ENCODE data around the gene JUP. TPM values are rescaled to one million over a fixed set of nuclear protein-coding genes. Genes with fewer than 3 reads are reported as not detected.

JUP gene
- total and polyA plus RNA-seq, 2 experiments from 2014 or later = 209 to 214 TPM

DNA sequence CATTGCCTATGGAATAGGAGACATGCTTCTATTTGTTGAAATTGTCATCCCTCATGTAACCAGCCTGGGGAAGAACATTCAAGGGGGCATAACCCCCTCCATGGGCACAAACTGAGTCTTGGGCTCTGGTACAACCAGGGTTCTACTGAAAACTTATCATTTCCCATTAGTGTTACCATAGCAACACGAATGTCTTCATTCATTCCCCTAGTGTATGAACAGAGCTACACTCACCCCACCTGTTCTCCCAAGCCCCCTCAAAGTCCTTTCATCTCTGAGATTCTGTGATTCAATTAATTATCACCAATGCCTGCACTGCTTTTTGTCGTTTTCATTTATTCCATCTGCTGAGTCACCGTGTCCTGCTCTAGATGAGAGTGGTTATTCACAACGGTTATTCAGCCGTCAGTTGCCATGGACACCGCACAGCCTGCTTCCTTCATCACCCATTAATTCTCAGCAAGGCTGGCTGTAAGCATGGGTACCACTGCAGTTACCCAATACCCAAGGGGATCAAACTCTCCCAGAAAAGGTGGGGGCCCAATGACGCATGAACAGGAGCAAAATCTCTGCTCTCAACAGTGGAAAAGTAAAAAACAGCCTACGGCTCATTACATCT is 75.9 kb downstream of the JUP start:
- Histone ChIP-seq H3K36me3 (replicated peaks; ENCODE audit: insufficient read depth, low read depth) (no peaks in the 10 kb centered on the region), H4K20me1 (ENCODE audit: insufficient read depth, poor library complexity, severe bottlenecking) (no peaks in the 10 kb centered on the region), H3K79me2 (no peaks in the 10 kb centered on the region), H3K27me3 (no peaks in the 10 kb centered on the region), H2AFZ (no peak overlapping the region), H3K4me2 (no peak overlapping the region), H3K4me3 (no peak overlapping the region), H3K27ac (no peak overlapping the region), H3K9me3 (ENCODE audit: low read depth) (no peaks in the 10 kb centered on the region), H3K9me2 (replicated peaks; ENCODE audit: insufficient read depth) (no peaks in the 10 kb centered on the region), H3K4me1 (ENCODE audit: insufficient read depth) (no peaks in the 10 kb centered on the region)
- 74% methylated on average over 8 of the region's 8 CpGs for whole genome bisulfite sequencing (ENCODE audit: low lambda C conversion rate, missing lambda C conversion rate)
- TF ChIP-seq, protein P1, sequence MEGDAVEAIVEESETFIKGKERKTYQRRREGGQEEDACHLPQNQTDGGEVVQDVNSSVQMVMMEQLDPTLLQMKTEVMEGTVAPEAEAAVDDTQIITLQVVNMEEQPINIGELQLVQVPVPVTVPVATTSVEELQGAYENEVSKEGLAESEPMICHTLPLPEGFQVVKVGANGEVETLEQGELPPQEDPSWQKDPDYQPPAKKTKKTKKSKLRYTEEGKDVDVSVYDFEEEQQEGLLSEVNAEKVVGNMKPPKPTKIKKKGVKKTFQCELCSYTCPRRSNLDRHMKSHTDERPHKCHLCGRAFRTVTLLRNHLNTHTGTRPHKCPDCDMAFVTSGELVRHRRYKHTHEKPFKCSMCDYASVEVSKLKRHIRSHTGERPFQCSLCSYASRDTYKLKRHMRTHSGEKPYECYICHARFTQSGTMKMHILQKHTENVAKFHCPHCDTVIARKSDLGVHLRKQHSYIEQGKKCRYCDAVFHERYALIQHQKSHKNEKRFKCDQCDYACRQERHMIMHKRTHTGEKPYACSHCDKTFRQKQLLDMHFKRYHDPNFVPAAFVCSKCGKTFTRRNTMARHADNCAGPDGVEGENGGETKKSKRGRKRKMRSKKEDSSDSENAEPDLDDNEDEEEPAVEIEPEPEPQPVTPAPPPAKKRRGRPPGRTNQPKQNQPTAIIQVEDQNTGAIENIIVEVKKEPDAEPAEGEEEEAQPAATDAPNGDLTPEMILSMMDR (IDR thresholded peaks at IDR 0.05; ENCODE audit: poor library complexity) = no peak
- no peak for TF ChIP-seq EZH2 (IDR thresholded peaks at IDR 0.05; ENCODE audit: borderline replicate concordance)
- TF ChIP-seq EZH2phosphoT487 (IDR thresholded peaks at IDR 0.05; ENCODE audit: low read depth, severe bottlenecking, unreplicated experiment) = no peak
- DNase-seq (ENCODE audit: low spot score) = no peak

DNA sequence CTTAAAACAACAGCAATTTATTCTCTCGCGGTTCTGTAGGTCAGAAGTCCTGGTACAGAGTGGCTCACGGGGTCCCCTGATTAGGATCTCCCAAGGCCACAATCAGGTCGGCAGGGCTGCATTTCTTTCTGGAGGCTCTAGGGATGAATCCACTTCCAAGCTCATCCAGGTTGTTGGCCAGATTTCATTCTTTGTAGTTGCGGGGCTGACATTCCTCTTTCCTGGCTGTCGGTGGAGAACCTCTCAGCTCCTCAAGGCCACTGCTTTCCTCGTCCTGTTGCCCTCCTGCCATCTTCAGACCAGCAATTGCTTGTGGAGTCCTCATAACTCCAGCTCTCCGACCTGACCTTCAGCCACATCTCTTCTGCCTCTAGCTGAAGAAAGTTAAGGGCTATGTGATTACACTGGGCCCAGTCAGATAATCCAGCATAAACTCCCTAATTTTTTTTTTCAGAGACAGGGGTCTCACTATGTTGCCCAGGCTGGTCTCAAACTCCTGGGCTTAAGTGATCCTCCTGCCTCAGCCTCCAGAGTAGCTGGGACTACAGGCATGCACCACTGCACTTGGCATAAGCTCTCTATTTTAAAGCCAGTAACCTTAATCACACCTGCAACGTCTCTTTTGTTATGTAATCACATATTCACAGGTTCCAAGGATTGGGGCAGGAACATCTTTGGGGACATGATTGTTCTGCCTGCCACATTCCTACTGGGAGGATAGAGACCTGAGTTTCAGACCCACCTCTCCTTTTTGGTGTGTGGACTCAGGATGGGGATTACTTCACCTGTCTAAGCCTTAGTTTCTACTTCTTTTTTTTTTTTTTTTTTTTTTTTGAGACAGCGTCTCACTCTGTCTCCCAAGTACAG is 78.5 kb downstream of the JUP start:
- Histone ChIP-seq H4K20me1 (ENCODE audit: insufficient read depth, poor library complexity, severe bottlenecking) (no peaks in the 10 kb centered on the region), H3K9me2 (replicated peaks; ENCODE audit: insufficient read depth) (no peaks in the 10 kb centered on the region), H3K36me3 (replicated peaks; ENCODE audit: insufficient read depth, low read depth) (no peaks in the 10 kb centered on the region), H3K4me1 (ENCODE audit: insufficient read depth) (no peaks in the 10 kb centered on the region), H3K9me3 (ENCODE audit: low read depth) (no peaks in the 10 kb centered on the region), H3K4me2 (no peak overlapping the region), H2AFZ (no peak overlapping the region), H3K27ac (no peak overlapping the region), H3K79me2 (no peaks in the 10 kb centered on the region), H3K27me3 (no peaks in the 10 kb centered on the region), H3K4me3 (no peak overlapping the region)
- WGBS (ENCODE audit: low lambda C conversion rate, missing lambda C conversion rate) = 79% methylated on average over 10 of the region's 10 CpGs
- no peak for TF ChIP-seq EZH2phosphoT487 (IDR thresholded peaks at IDR 0.05; ENCODE audit: low read depth, severe bottlenecking, unreplicated experiment)
- TF ChIP-seq, protein P1 (IDR thresholded peaks at IDR 0.05; ENCODE audit: poor library complexity) = no peak
- no peak for TF ChIP-seq EZH2 (IDR thresholded peaks at IDR 0.05; ENCODE audit: borderline replicate concordance)
- DNase-seq (ENCODE audit: low spot score) = no peak

DNA sequence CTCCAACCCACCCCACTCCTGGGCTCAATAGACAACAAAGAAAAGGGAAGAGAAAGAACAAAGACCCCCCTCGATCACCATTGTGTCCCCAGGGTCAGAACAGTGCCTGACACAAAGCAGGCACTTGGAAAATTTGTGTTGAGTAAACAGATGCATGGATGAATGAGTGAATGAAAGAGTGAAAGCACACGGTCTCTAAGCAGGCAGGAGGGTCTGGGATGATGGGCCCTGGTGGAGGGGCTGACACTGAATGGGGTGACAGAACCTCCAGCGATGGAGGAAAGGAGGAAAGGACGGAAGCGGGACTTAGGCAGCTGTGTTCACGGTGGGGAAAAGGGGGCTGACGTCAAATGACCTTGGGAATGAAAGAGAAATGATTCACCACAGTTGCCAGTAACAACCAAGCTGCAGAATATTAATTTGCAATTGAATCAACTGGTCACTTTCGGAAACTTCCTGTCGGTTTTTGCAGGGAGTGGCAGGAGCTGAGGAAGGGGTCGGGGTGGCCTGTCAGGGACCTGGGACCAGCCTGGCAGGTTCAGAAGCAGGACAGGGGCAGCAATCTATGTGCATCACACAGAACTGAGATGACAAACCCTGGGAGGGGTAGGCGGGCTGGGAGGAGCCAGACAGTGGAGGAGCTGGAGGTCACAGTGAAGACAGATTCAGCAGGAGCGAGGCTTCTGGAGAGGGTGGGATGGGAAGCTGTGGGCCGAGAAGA is 81.1 kb downstream of the JUP start:
- no peaks in the 10 kb centered on the region for H3K27me3 ChIP-seq
- TF ChIP-seq EZH2phosphoT487 (IDR thresholded peaks at IDR 0.05; ENCODE audit: low read depth, severe bottlenecking, unreplicated experiment) (no peak), EZH2 (IDR thresholded peaks at IDR 0.05; ENCODE audit: borderline replicate concordance) (no peak)
- TF ChIP-seq, protein P1 (IDR thresholded peaks at IDR 0.05; ENCODE audit: poor library complexity) = no peak
- H3K9me2 ChIP-seq (replicated peaks; ENCODE audit: insufficient read depth) = no peaks in the 10 kb centered on the region
- DNase-seq (ENCODE audit: low spot score) = no peak
- WGBS (ENCODE audit: low lambda C conversion rate, missing lambda C conversion rate) = 55% methylated on average over 13 of the region's 13 CpGs
- H3K9me3 ChIP-seq (ENCODE audit: low read depth) = no peaks in the 10 kb centered on the region
- no peaks in the 10 kb centered on the region for H3K4me1 ChIP-seq (ENCODE audit: insufficient read depth)
- H2AFZ ChIP-seq = no peak overlapping the region
- no peaks in the 10 kb centered on the region for H3K79me2 ChIP-seq
- no peak overlapping the region for H3K4me2 ChIP-seq
- no peak overlapping the region for H3K4me3 ChIP-seq
- H3K27ac ChIP-seq = no peak overlapping the region
- H4K20me1 ChIP-seq (ENCODE audit: insufficient read depth, poor library complexity, severe bottlenecking) = no peaks in the 10 kb centered on the region
- no peaks in the 10 kb centered on the region for H3K36me3 ChIP-seq (replicated peaks; ENCODE audit: insufficient read depth, low read depth)

Small RNAs within 50 kb of the gene (small RNA-seq; reads per million reads assigned to genes)
- gene RN7SL399P (not detected), gene RNA5SP442 (0.28 reads per million)

Other genes with a start within 250 kb of the JUP start
- gene KRT9, start 214.7 kb downstream of the JUP start, total RNA-seq = not detected in 2 replicates
- not detected in 2 replicates for gene KRT9, start 214.7 kb downstream of the JUP start, polyA plus RNA-seq
- gene KRT14, start 199.8 kb downstream of the JUP start, total RNA-seq = 0.33 TPM in 1 of 2 replicates, not detected in the other
- 1.1 and 1.9 TPM in 2 replicates for gene KRT14, start 199.8 kb downstream of the JUP start, polyA plus RNA-seq
- 0.90 and 1.1 TPM in 2 replicates for gene KRT16, start 173.9 kb downstream of the JUP start, total RNA-seq
- gene KRT16, start 173.9 kb downstream of the JUP start, polyA plus RNA-seq = 2.5 and 4.8 TPM in 2 replicates
- gene KRT17, start 162.1 kb downstream of the JUP start, total RNA-seq = 41.5 and 59.5 TPM in 2 replicates
- gene KRT17, start 162.1 kb downstream of the JUP start, polyA plus RNA-seq = 118 and 145 TPM in 2 replicates
- gene EIF1, start 97.8 kb downstream of the JUP start, total RNA-seq = 180 and 192 TPM in 2 replicates
- 977 and 989 TPM in 2 replicates for gene EIF1, start 97.8 kb downstream of the JUP start, polyA plus RNA-seq
- gene GAST, start 74.4 kb downstream of the JUP start, total RNA-seq = not detected in 2 replicates
- 2.3 TPM in 1 of 2 replicates, not detected in the other for gene GAST, start 74.4 kb downstream of the JUP start, polyA plus RNA-seq
- gene HAP1, start 52.1 kb downstream of the JUP start, total RNA-seq = 0.03 and 0.08 TPM in 2 replicates
- gene HAP1, start 52.1 kb downstream of the JUP start, polyA plus RNA-seq = 0.18 and 0.44 TPM in 2 replicates
- gene P3H4, start 25.2 kb upstream of the JUP start, total RNA-seq = 62.6 and 66.2 TPM in 2 replicates
- gene P3H4, start 25.2 kb upstream of the JUP start, polyA plus RNA-seq = 109 and 110 TPM in 2 replicates
- 239 and 290 TPM in 2 replicates for gene FKBP10, start 26.3 kb upstream of the JUP start, total RNA-seq
- gene FKBP10, start 26.3 kb upstream of the JUP start, polyA plus RNA-seq = 88.0 and 92.0 TPM in 2 replicates
- gene NT5C3B, start 49.5 kb upstream of the JUP start, total RNA-seq = 47.7 and 51.8 TPM in 2 replicates
- 85.1 and 87.8 TPM in 2 replicates for gene NT5C3B, start 49.5 kb upstream of the JUP start, polyA plus RNA-seq
- 0.43 TPM in 1 of 2 replicates, not detected in the other for gene KLHL10, start 51.1 kb upstream of the JUP start, total RNA-seq
- not detected in 2 replicates for gene KLHL10, start 51.1 kb upstream of the JUP start, polyA plus RNA-seq
- 21.5 and 25.2 TPM in 2 replicates for gene KLHL11, start 78.7 kb upstream of the JUP start, total RNA-seq
- gene KLHL11, start 78.7 kb upstream of the JUP start, polyA plus RNA-seq = 9.0 and 10.0 TPM in 2 replicates
- gene ACLY, start 132.2 kb upstream of the JUP start, total RNA-seq = 157 and 167 TPM in 2 replicates
- 82.1 and 101 TPM in 2 replicates for gene ACLY, start 132.2 kb upstream of the JUP start, polyA plus RNA-seq
- gene ODAD4, start 143.9 kb upstream of the JUP start, total RNA-seq = 0.52 and 0.53 TPM in 2 replicates
- 0.75 and 0.76 TPM in 2 replicates for gene ODAD4, start 143.9 kb upstream of the JUP start, polyA plus RNA-seq
- 59.8 and 61.4 TPM in 2 replicates for gene CNP, start 180.1 kb upstream of the JUP start, total RNA-seq
- gene CNP, start 180.1 kb upstream of the JUP start, polyA plus RNA-seq = 77.7 and 97.0 TPM in 2 replicates
- 73.6 and 86.3 TPM in 2 replicates for gene DNAJC7, start 230.7 kb upstream of the JUP start, total RNA-seq
- gene DNAJC7, start 230.7 kb upstream of the JUP start, polyA plus RNA-seq = 50.1 and 61.7 TPM in 2 replicates
- 37.5 and 40.8 TPM in 2 replicates for gene NKIRAS2, start 233.4 kb upstream of the JUP start, total RNA-seq
- gene NKIRAS2, start 233.4 kb upstream of the JUP start, polyA plus RNA-seq = 55.0 and 57.2 TPM in 2 replicates

Measured in hepatocyte (in vitro differentiated cells).